CD4-positive, alpha-beta T cell (primary cell): ENCODE data around the gene ROPN1. TPM values are rescaled to one million over a fixed set of nuclear protein-coding genes. Genes with fewer than 3 reads are reported as not detected.

ENCODE experiments used
- ATAC-seq: fragments of 200-7000 bp; cut with Tn5 transposase; one replicate; pipeline ENCODE4 v1.10.0; 2022; ENCODE audit warnings: mild to moderate bottlenecking; ENCODE audit not compliant: poor library complexity
- CTCF ChIA-PET: fragments of 350-600 bp; sonication (Branson Sonifier 250); formaldehyde crosslinking; loops from one replicate; lab custom pipeline; 2021; ENCODE audit warnings: antibody characterized with exemption, inconsistent platforms; lab: Charles Lee
- POLR2A ChIA-PET: fragments of 350-600 bp; sonication (Branson Sonifier 250); formaldehyde crosslinking; loops from one replicate; lab custom pipeline; 2021; ENCODE audit warnings: antibody characterized with exemption, inconsistent platforms; lab: Charles Lee
- DNase-seq, 14 experiments: peaks; one replicate each; pipeline ENCODE4 v3.0.0-alpha.2; 2013 to 2020; ENCODE audit warnings: mixed read lengths in 2 of 14
- H3K27ac ChIP-seq, 2 donors: one replicate each; pipeline versions ENCODE4 v1.5.1 to v1.7.0; 2013; ENCODE audit warnings: low read length in 2 of 2, low read depth in 1 of 2, mild to moderate bottlenecking in 1 of 2
- H3K27me3 ChIP-seq, 2 experiments: 1 replicate in 1 of 2; 2 replicates in 1 of 2; pipeline versions ENCODE4 v1.6.1 to v1.7.0; 2013; ENCODE audit warnings: low read length in 2 of 2, control low read depth in 1 of 2, mild to moderate bottlenecking in 1 of 2, moderate library complexity in 1 of 2; ENCODE audit not compliant: insufficient read depth in 2 of 2, control insufficient read depth in 1 of 2
- H3K36me3 ChIP-seq: one replicate; pipeline ENCODE4 v1.6.1; 2013; ENCODE audit warnings: low read length, control low read depth; ENCODE audit not compliant: insufficient read depth
- H3K4me1 ChIP-seq: one replicate; pipeline ENCODE4 v1.6.1; 2013; ENCODE audit warnings: low read length, control low read depth; ENCODE audit not compliant: insufficient read depth
- H3K4me3 ChIP-seq: one replicate; pipeline ENCODE4 v1.5.1; 2013; ENCODE audit warnings: mild to moderate bottlenecking, low read length, moderate library complexity
- H3K9me3 ChIP-seq, 2 experiments: 1 replicate in 1 of 2; 2 replicates in 1 of 2; pipeline versions ENCODE4 v1.6.1 to v1.7.0; 2013; ENCODE audit warnings: low read length in 2 of 2, mild to moderate bottlenecking in 2 of 2, control low read depth in 1 of 2, moderate library complexity in 1 of 2; ENCODE audit not compliant: control insufficient read depth in 1 of 2, insufficient read depth in 1 of 2
- H3K27ac Mint-ChIP-seq: one replicate; pipeline ENCODE4 v1.8.0; 2020; ENCODE audit warnings: mixed read lengths
- H3K27me3 Mint-ChIP-seq: one replicate; pipeline ENCODE4 v1.8.0; 2021; ENCODE audit warnings: mixed read lengths
- H3K36me3 Mint-ChIP-seq: one replicate; pipeline ENCODE4 v1.8.0; 2021; ENCODE audit warnings: low read depth, mixed read lengths
- H3K4me1 Mint-ChIP-seq: one replicate; pipeline ENCODE4 v1.8.0; 2021; ENCODE audit warnings: low read depth, mixed read lengths
- H3K4me3 Mint-ChIP-seq: one replicate; pipeline ENCODE4 v1.8.0; 2020; ENCODE audit warnings: mild to moderate bottlenecking, mixed read lengths
- H3K9me3 Mint-ChIP-seq: one replicate; pipeline ENCODE4 v1.8.0; 2020; ENCODE audit warnings: mixed read lengths
- intact Hi-C, 2 experiments: fragments of 100-400 bp; cut with DNase I in 1 of 2; cut with micrococcal nuclease in 1 of 2; formaldehyde crosslinking; loops; one replicate each; pipeline versions ENCODE4 v1.15.1 to v1.9.0; 2023 to 2025; cut with DNase I, micrococcal nuclease
- total RNA-seq, 174 experiments: library from RNA in 2 of 174; stranded (reverse) in 2 of 174; gene quantifications; one replicate each; pipeline ENCODE4 v1.2.3 and lab custom pipeline; 2021 to 2026
- TF ChIP-seq, protein P1 (sequence below): fragments of 200-600 bp; IDR thresholded peaks from one replicate; pipeline ENCODE4 v1.8.0; 2022; ENCODE audit warnings: antibody characterized with exemption, mild to moderate bottlenecking

The ROPN1 gene
- total RNA-seq, 2 experiments from 2014 or later = not detected

DNA sequence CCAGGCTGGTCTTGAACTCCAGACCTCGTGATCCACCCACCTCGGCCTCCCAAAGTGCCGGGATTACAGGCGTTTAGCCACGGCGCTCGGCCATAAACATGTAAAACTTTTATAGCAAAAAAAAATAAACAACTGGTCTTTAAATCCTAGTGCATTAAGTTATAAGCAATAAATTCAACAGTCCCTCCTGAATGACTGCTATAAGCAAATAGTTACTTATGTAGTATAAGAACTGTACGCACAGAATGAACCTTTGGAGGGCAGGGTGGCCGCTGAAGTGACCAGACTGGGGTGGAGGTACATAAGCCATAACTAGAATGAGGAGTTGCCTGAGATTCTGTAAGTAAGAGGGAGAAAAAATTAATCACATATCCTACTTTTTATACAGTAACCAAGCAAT lies 43.5 kb downstream of the ROPN1 start:
- DNase-seq (no peak), ATAC-seq (no peak)
- Histone ChIP-seq H3K27ac (no peak overlapping the region), H3K4me1 (no peaks in the 10 kb centered on the region), H3K27me3 (no peaks in the 10 kb centered on the region), H3K36me3 (peaks cover 38% of the 10 kb centered on the region), H3K4me3 (no peak overlapping the region), H3K9me3 (no peaks in the 10 kb centered on the region)
- intact Hi-C loops = no loop called here
- ChIA-PET CTCF (no interaction called here), POLR2A (no interaction called here)
- TF ChIP-seq, protein P1, sequence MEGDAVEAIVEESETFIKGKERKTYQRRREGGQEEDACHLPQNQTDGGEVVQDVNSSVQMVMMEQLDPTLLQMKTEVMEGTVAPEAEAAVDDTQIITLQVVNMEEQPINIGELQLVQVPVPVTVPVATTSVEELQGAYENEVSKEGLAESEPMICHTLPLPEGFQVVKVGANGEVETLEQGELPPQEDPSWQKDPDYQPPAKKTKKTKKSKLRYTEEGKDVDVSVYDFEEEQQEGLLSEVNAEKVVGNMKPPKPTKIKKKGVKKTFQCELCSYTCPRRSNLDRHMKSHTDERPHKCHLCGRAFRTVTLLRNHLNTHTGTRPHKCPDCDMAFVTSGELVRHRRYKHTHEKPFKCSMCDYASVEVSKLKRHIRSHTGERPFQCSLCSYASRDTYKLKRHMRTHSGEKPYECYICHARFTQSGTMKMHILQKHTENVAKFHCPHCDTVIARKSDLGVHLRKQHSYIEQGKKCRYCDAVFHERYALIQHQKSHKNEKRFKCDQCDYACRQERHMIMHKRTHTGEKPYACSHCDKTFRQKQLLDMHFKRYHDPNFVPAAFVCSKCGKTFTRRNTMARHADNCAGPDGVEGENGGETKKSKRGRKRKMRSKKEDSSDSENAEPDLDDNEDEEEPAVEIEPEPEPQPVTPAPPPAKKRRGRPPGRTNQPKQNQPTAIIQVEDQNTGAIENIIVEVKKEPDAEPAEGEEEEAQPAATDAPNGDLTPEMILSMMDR = no peak
- Mint-ChIP-seq H3K9me3 (no peaks in the 10 kb centered on the region), H3K4me1 (no peaks in the 10 kb centered on the region), H3K36me3 (peaks cover 67% of the 10 kb centered on the region), H3K4me3 (no peak overlapping the region), H3K27me3 (no peaks in the 10 kb centered on the region), H3K27ac (no peak overlapping the region)

DNA sequence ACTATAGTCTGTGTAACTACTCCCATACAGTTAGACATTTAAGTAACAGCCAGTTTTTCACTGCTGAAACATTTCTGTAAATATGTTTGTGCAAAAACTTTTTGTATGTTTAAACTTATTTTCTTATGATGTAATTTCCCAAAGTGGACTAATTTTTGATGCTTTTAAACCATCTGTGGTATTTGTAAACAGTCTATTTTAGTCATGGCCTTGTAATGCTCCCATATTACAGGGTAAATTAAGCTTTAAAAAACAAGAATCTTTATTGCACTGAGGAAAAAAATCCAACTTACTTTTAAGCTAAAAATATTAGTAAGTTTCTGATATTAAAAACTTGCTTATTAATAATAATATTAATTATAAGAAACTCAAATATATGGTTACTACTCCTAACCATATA lies 44.4 kb downstream of the ROPN1 start:
- DNase-seq (no peak), ATAC-seq (no peak)
- CTCF ChIA-PET = no interaction called here
- intact Hi-C loops = no loop called here
- H3K9me3 ChIP-seq = no peaks in the 10 kb centered on the region
- H3K27ac ChIP-seq = no peak overlapping the region
- no peaks in the 10 kb centered on the region for H3K4me1 ChIP-seq
- H3K4me1 Mint-ChIP-seq = no peaks in the 10 kb centered on the region
- POLR2A ChIA-PET = no interaction called here
- H3K36me3 ChIP-seq = peaks cover 39% of the 10 kb centered on the region
- TF ChIP-seq, protein P1 = no peak
- no peak overlapping the region for H3K4me3 ChIP-seq
- no peaks in the 10 kb centered on the region for H3K9me3 Mint-ChIP-seq
- peaks cover 63% of the 10 kb centered on the region for H3K36me3 Mint-ChIP-seq
- no peak overlapping the region for H3K27ac Mint-ChIP-seq
- H3K27me3 ChIP-seq = no peaks in the 10 kb centered on the region
- H3K4me3 Mint-ChIP-seq = no peak overlapping the region
- H3K27me3 Mint-ChIP-seq = no peaks in the 10 kb centered on the region

DNA sequence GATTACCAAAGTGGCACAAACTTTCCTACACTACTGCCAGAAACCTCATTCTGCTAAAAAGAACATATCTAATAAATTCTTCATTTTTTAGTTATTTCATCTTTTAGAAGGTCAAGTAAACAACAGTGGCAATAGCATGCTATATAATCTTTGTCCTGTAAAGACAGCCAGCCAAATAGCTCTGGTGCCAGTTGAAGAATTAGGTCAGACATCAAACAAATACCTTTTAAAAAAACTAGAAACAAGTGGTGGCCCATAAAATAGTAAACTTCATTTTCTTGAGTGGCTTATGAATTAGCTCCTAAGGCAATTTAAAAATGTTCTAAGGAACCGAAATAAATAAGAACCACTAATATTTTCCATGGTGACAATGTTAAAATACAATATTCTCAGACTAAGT lies 50.4 kb downstream of the ROPN1 start:
- H3K4me3 ChIP-seq = no peak overlapping the region
- CTCF ChIA-PET = no interaction called here
- POLR2A ChIA-PET = interaction anchor here (0.8 kb wide), 1 partner anchor 14 kb away, joined by 3 read pairs; no protein-coding TSS in a partner anchor
- no peak for ATAC-seq
- Mint-ChIP-seq H3K9me3 (no peaks in the 10 kb centered on the region), H3K27ac (no peak overlapping the region), H3K36me3 (peaks cover 65% of the 10 kb centered on the region), H3K27me3 (no peaks in the 10 kb centered on the region), H3K4me3 (no peak overlapping the region), H3K4me1 (no peaks in the 10 kb centered on the region)
- no peaks in the 10 kb centered on the region for H3K27me3 ChIP-seq
- no peaks in the 10 kb centered on the region for H3K9me3 ChIP-seq
- peaks cover 24% of the 10 kb centered on the region for H3K36me3 ChIP-seq
- TF ChIP-seq, protein P1 = no peak
- H3K27ac ChIP-seq = no peak overlapping the region
- DNase-seq = no peak
- intact Hi-C loops = no loop called here
- H3K4me1 ChIP-seq = no peaks in the 10 kb centered on the region
